Esophagus (tissue), 2 donors: Measurements from ENCODE around the gene IGF1R. TPM values are rescaled to one million over a fixed set of nuclear protein-coding genes. Genes with fewer than 3 reads are reported as not detected.

ENCODE experiments used
- H3K27ac ChIP-seq, 2 donors: one replicate each; pipeline ENCODE4 v1.5.1; 2013; ENCODE audit warnings: low read depth in 2 of 2, mild to moderate bottlenecking in 2 of 2, inconsistent platforms in 1 of 2, low read length in 1 of 2, moderate library complexity in 1 of 2
- H3K27me3 ChIP-seq, 2 donors: one replicate each; pipeline ENCODE4 v1.6.1; 2013; ENCODE audit warnings: low read length in 2 of 2, control low read depth in 1 of 2, mild to moderate bottlenecking in 1 of 2; ENCODE audit not compliant: insufficient read depth in 2 of 2, control insufficient read depth in 1 of 2
- H3K36me3 ChIP-seq, 2 donors: one replicate each; pipeline ENCODE4 v1.6.1; 2013; ENCODE audit warnings: low read length in 1 of 2; ENCODE audit not compliant: control insufficient read depth in 2 of 2, insufficient read depth in 2 of 2
- H3K4me1 ChIP-seq, 2 donors: one replicate each; pipeline ENCODE4 v1.6.1; 2013; ENCODE audit warnings: low read length in 1 of 2; ENCODE audit not compliant: control insufficient read depth in 2 of 2, insufficient read depth in 2 of 2
- H3K4me3 ChIP-seq, 2 donors: one replicate each; pipeline ENCODE4 v1.5.1; 2013; ENCODE audit warnings: low read length in 2 of 2, mild to moderate bottlenecking in 2 of 2, low read depth in 1 of 2, moderate library complexity in 1 of 2
- H3K9me3 ChIP-seq, 2 donors: one replicate each; pipeline ENCODE4 v1.6.1; 2013; ENCODE audit warnings: mild to moderate bottlenecking in 2 of 2, low read depth in 1 of 2, low read length in 1 of 2, moderate library complexity in 1 of 2; ENCODE audit not compliant: control insufficient read depth in 2 of 2, insufficient read depth in 1 of 2
- WGBS, 2 donors: extraction: QIAGEN DNeasy Blood & Tissue Kit; methylation state at CpG; one replicate each; pipeline ENCODE4 v1.1.7; 2013; 5-methylcytosine and 5-hydroxymethylcytosine counted together
- polyA plus RNA-seq, 2 donors: library from polyadenylated mRNA; stranded (reverse); fragments of 200-250 nt; gene quantifications; one replicate each; pipeline ENCODE4 v1.2.3, GENCODE V29; 2013
- donor health status: healthy with polysubstance abuse.
- donor health status: Bipolar disorder and iron deficiency.

The IGF1R gene
- polyA plus RNA-seq, 2 donors: 4.1 to 4.4 TPM

DNA sequence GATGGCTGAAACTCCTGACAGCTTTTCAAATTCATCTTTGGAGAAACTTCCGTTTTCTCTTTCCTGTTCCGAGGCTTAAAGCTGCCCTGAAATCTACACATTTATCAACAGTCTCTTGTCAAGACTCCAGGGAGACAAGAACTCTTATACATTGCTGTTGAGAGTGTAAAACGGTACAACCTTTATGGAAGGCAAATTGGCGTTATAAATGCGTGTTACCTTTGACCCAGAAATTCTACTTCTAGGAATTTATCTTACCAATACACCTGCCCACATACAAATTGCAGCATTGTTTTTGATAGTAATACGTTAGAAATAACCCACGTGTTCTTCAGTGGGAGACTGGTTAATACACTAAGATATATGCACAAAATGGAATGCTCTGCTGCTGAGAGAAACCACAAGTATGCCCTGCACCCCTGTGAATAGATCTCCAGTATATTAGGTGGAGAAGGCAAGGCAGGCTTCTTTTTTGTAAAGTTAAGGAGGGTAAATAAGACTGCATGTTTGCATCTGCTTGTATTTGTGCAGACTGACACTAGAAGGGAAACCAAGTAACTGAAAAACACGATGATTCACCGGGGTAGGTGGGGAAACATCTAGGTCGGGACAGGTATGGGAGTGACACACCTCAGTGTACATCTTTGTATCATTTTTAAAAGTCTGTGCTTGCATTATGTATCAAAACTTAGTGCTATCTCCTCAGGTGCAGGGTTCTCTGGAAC lies 97.5 kb downstream of the IGF1R start:
- Histone ChIP-seq H3K4me3 (no peak overlapping the region), H3K27ac (peak overlapping the region; percentile 8 to 41), H3K36me3 (no peaks in the 10 kb centered on the region), H3K9me3 (no peaks in the 10 kb centered on the region), H3K4me1 (peaks cover 4 to 7% of the 10 kb centered on the region in 2 donors), H3K27me3 (no peaks in the 10 kb centered on the region)
- 36 to 56% methylated on average over 10 of the region's 10 CpGs for WGBS, 2 donors

DNA sequence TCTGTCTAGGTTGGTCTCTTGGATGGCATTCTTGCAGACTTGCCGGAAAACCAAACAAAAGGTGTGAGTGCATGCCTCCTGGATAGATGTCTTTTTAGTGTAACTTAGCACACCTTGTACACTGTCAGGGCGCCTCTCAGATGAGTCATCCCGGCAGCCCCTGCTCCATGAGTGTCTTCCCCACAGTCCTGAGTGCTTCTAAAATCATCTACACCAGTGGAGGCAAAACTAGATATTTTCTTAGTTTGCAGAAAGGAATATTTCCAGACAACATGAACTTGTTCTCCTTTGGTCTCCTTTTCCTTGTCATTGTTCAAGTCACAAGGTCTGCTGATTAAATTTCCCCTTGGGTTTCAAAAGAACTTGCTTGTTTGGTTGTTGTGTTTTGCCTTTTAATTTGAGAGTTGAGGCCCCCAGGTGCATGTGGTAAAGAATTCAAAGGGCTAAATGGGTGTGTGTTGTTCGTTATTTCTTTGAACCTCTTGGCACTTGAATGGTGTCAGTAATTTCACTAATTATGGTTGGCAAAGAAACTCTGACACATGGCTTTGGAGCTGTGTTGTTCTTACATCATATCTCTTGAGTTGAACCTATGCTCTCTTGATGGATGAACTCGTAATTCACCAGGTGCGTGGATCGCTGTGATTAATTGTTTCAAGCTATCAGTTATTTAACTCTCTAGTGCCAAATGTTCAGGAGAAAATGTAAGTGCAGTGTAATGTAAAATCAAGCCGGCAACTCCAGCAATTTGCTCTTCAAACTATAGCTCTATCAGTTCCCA lies 98.2 kb downstream of the IGF1R start:
- H3K4me1 ChIP-seq: peaks cover 4 to 7% of the 10 kb centered on the region in 2 donors
- H3K27me3 ChIP-seq: no peaks in the 10 kb centered on the region
- no peaks in the 10 kb centered on the region for H3K9me3 ChIP-seq
- H3K36me3 ChIP-seq: no peaks in the 10 kb centered on the region
- WGBS, 2 donors: 48 to 57% methylated on average over 8 of the region's 8 CpGs
- H3K27ac ChIP-seq: peak overlapping the region in 1 of 2 donors; percentile 8
- no peak overlapping the region for H3K4me3 ChIP-seq

DNA sequence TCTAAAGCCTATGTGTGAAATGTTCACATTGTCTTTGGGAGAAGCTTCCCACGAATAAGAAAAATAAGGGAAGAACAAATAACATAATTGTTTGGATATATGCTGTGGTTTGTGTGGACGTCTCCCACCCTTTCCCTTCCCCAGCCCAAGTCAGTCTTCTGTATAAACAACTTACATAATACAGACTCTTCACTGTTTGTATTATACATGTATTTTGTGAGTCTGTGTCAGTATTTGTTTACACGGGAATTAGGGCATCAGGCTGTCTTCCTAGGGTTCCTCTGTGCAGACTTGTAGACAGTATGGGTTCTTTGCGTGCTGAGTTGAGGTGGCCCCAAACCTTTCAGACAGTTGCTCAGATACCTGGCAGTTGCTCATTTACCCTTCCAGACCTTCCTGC lies 103.4 kb downstream of the IGF1R start:
- peaks cover 0 to 3% of the 10 kb centered on the region in 2 donors for H3K4me1 ChIP-seq

DNA sequence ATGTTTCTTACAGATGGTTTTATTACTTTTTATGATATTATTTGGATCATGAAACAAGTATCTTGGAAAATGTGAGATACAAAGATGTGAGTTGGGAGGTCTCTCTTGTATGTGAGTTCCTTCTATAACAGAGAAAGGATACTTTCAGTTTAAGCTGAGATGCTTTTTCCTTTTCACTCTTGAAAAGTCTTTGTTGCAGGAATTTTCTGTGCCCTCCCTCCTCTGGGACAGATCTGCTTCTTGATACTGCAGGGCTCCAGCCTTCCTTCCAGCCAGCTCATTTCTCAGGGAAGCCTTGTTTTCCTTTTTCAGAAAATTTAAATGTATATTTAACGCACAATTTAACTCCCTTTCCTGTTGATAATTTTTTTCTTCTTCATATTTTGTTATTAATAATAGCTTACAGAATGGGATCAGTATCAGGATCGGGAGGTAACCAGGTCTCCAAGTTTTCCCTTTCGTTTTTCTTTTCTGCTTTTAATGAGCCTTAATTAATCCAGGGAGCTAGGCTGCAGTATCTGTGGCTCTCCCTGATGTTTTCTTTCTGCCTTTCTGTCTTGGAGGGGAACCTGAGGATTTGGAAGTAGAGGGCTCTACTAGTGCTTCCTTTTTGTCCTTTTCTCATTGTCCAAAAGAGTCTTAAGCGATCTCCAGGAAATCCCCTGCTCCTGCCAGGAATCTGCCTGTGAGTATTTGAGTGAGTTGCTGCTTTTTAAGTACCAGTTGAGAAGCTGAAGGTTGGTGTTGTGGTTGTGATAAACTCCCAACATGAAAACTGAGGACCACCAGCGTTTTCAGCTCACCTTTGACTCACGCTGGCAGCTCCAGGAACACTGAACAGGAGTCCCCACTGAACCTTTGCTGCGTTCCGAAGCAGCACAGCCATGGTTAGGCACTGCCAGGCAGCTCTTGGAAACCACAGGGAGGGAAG lies 105.7 kb downstream of the IGF1R start:
- peak overlapping the region; percentile 50 to 60 for H3K27ac ChIP-seq

More for the DNA sequence above, 103.4 kb downstream of the IGF1R start:
- Histone ChIP-seq H3K4me3 (no peak overlapping the region), H3K27me3 (no peaks in the 10 kb centered on the region), H3K9me3 (no peaks in the 10 kb centered on the region), H3K27ac (no peak overlapping the region), H3K36me3 (no peaks in the 10 kb centered on the region)
- 34 to 49% methylated on average over 4 of the region's 4 CpGs for WGBS, 2 donors

DNA sequence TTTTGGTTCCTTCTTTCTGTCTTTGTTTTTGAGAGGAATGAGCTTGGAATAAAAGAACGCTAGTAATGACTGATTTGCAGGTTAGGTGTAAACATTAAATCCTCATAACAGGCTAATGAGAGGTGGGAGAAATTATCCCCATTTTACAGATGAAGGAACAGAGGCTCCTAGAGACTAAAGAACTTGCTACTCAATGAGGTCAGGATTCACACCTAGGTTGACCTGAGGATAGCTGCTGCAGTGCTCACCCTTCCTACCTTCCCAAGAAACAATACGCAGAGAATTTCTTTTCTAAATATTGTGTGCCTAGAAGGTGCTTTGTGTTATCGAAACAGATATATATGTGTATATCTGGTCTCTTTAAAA lies 106.3 kb downstream of the IGF1R start:
- H3K9me3 ChIP-seq: no peaks in the 10 kb centered on the region
- WGBS, 2 donors: 76 to 77% methylated on average over 3 of the region's 3 CpGs
- peak overlapping the region in 1 of 2 donors; percentile 60 for H3K27ac ChIP-seq
- no peaks in the 10 kb centered on the region for H3K27me3 ChIP-seq
- H3K4me1 ChIP-seq: peaks cover 0 to 3% of the 10 kb centered on the region in 2 donors
- no peaks in the 10 kb centered on the region for H3K36me3 ChIP-seq
- peak overlapping the region in 1 of 2 donors; percentile 11 for H3K4me3 ChIP-seq

More for the DNA sequence above, 105.7 kb downstream of the IGF1R start:
- Histone ChIP-seq H3K27me3 (no peaks in the 10 kb centered on the region), H3K9me3 (no peaks in the 10 kb centered on the region), H3K4me1 (peaks cover 0 to 3% of the 10 kb centered on the region in 2 donors), H3K4me3 (peak overlapping the region; percentile 11 to 37), H3K36me3 (no peaks in the 10 kb centered on the region)
- 22 to 36% methylated on average over 8 of the region's 8 CpGs for WGBS, 2 donors

DNA sequence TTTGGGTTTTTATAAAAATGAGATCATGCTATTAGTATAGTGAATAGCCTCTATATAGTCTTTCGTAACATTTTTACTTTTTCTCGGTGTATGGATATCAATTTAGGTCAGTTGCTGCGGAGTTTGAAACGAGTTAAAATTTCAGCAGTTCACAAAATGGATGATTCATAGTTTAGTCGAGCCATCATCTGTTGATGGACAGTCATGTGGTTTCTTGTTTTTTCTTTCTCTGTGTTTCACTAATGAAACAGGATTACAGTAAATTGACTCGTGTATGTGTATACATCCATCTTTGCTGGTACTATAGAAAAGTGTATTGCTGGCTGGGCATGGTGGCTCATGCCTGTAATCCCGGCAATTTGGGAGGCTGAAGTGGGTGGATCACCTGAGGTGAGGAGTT lies 106.8 kb downstream of the IGF1R start:
- Histone ChIP-seq H3K36me3 (no peaks in the 10 kb centered on the region), H3K9me3 (no peaks in the 10 kb centered on the region), H3K4me3 (no peak overlapping the region), H3K4me1 (peaks cover 0 to under 1% of the 10 kb centered on the region in 2 donors), H3K27me3 (no peaks in the 10 kb centered on the region), H3K27ac (no peak overlapping the region)
- 64 to 72% methylated on average over 7 of the region's 7 CpGs for WGBS, 2 donors

DNA sequence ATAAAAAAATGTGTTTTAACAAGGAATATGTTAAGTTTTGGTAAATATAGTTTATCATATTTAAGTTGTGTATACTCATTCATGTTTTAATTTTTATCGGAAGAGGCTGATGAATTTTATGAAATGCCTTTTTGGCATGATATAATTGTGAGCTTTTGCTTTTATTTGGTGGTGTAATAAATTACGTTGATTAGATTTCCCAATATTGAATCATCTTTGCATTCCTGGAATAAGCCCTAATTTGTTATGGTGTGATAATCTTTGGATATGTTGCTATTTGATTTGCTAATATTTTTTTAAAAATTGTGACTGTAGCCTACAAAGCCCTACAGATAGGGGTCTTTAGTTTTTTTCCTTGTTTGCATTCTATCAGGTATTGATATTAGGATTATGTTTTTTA lies 107.4 kb downstream of the IGF1R start:
- Histone ChIP-seq H3K36me3 (no peaks in the 10 kb centered on the region), H3K9me3 (no peaks in the 10 kb centered on the region), H3K27me3 (no peaks in the 10 kb centered on the region), H3K4me3 (no peak overlapping the region), H3K27ac (no peak overlapping the region), H3K4me1 (peaks cover under 1 to 2% of the 10 kb centered on the region in 2 donors)
- 68 to 77% methylated on average over 2 of the region's 2 CpGs for WGBS, 2 donors

DNA sequence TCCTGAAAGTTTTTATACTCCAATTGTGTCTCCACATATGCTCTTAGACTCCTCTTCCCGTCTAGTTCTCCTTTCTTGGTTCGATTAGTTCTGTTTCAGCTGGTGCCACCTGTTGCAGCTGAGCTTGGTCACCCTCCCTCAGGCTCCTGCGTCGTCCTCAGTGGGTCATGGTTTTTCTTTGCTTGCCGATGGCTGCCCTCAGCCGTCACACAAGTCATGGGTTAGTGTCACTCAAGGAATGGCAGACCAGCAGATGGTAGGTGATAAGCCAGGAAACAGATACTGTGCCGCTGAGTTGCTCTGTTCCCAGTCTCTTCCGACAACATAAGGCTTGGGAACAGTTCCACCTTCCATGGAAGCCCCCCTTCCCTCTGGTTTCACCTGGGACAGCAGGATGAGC lies 109.9 kb downstream of the IGF1R start:
- no peaks in the 10 kb centered on the region for H3K27me3 ChIP-seq
- H3K36me3 ChIP-seq: no peaks in the 10 kb centered on the region
- 81 to 86% methylated on average over 8 of the region's 8 CpGs for WGBS, 2 donors
- peaks cover 2 to 9% of the 10 kb centered on the region in 2 donors for H3K4me1 ChIP-seq
- no peak overlapping the region for H3K4me3 ChIP-seq
- no peak overlapping the region for H3K27ac ChIP-seq
- H3K9me3 ChIP-seq: no peaks in the 10 kb centered on the region

DNA sequence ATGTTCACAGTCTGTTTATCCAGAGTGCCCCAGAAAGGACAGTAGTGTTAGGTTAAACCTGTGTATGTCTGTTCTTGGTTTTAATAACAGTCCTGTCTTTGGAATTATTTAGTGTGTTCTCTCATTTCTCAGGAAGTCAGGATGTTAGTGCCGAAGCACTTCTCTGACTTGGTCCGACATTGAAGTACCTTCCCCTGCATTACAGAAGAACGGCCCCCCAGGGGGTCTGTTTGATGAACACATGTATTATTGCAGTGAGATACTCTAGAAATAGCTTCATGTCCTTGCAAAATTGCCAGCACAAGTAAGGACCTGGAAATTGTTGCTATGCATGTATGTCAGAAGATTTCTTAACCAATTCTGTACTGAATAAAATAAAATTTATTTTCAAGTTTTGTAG lies 110.9 kb downstream of the IGF1R start:
- WGBS, 2 donors: 80% methylated on average over 3 of the region's 3 CpGs

More for the DNA sequence above, 110.9 kb downstream of the IGF1R start:
- Histone ChIP-seq H3K36me3 (no peaks in the 10 kb centered on the region), H3K27ac (no peak overlapping the region), H3K9me3 (no peaks in the 10 kb centered on the region), H3K4me3 (no peak overlapping the region), H3K4me1 (peaks cover 2 to 9% of the 10 kb centered on the region in 2 donors), H3K27me3 (no peaks in the 10 kb centered on the region)
